Ovary (tissue), 9 donors: Measurements from ENCODE around the gene KCNN3. TPM values are rescaled to one million over a fixed set of nuclear protein-coding genes. Genes with fewer than 3 reads are reported as not detected.

Experiments
- DNase-seq, 5 donors: peaks; one replicate each; pipeline ENCODE4 v3.0.0-alpha.2; 2019 to 2020
- H3K27ac ChIP-seq, 2 donors: fragments of 200-600 bp; one replicate each; pipeline versions ENCODE4 v1.5.1 to v1.8.0; 2019 to 2022
- H3K27me3 ChIP-seq: fragments of 200-600 bp; one replicate; pipeline ENCODE4 v1.8.0; 2022
- H3K36me3 ChIP-seq: fragments of 200-600 bp; sonication (generic); one replicate; pipeline ENCODE4 v1.5.1; 2019
- H3K4me1 ChIP-seq: one replicate; pipeline ENCODE4 v1.8.1; 2013; ENCODE audit warnings: mild to moderate bottlenecking, moderate library complexity; ENCODE audit not compliant: insufficient read depth
- H3K4me3 ChIP-seq: fragments of 200-600 bp; sonication (generic); one replicate; pipeline ENCODE4 v1.5.1; 2017
- H3K9me3 ChIP-seq, 2 donors: fragments of 200-600 bp in 1 of 2; sonication (generic) in 1 of 2; one replicate each; pipeline versions ENCODE4 v1.5.1 to v1.8.1; 2013 to 2019; ENCODE audit warnings: mild to moderate bottlenecking in 1 of 2, moderate library complexity in 1 of 2
- CTCF ChIP-seq, 3 donors: fragments of 450-650 bp in 2 of 3; fragments of 200-600 bp in 1 of 3; IDR thresholded peaks; one replicate each; pipeline versions ENCODE4 v1.5.1 to v1.8.0; 2016 to 2022; ENCODE audit warnings: antibody characterized with exemption in 3 of 3, mild to moderate bottlenecking in 1 of 3
- EP300 ChIP-seq: sonication (generic); formaldehyde crosslinking; IDR thresholded peaks from one replicate; pipeline ENCODE4 v1.6.1; 2017; ENCODE audit warnings: antibody characterized with exemption
- POLR2A ChIP-seq: fragments of 450-650 bp; IDR thresholded peaks from one replicate; pipeline ENCODE4 v1.6.1; 2017; ENCODE audit warnings: antibody characterized with exemption, mild to moderate bottlenecking, moderate library complexity
- WGBS, 3 donors: extraction: QIAGEN DNeasy Blood & Tissue Kit in 1 of 3; methylation state at CpG; one replicate each; pipeline versions ENCODE4 v1.1.5 to v1.1.7; 2013 to 2017; 5-methylcytosine and 5-hydroxymethylcytosine counted together
- intact Hi-C, 4 donors: fragments of 100-400 bp; cut with DNase I; formaldehyde crosslinking; loops; one replicate each; pipeline versions ENCODE4 v1.11.0 to v1.15.1; 2022 to 2023
- polyA plus RNA-seq, 2 donors: library from polyadenylated mRNA; stranded (reverse); fragments of 200-250 nt in 1 of 2; fragments of 350-450 nt in 1 of 2; fragmentation: Illumina TruSeq in 1 of 2; extraction: RNeasy Lipid Tissue Mini Kit (QIAGEN cat#74804) in 1 of 2; gene quantifications; one replicate each; pipeline ENCODE4 v1.2.3, GENCODE V29; 2013 to 2014
- total RNA-seq, 7 donors: library from RNA; depleted of rRNA in 2 of 7; stranded (reverse); fragments of >200 nt in 2 of 7; fragmentation: NEBNext Ultra II Directional in 3 of 7; extraction: Animal tissue kit (Norgen Biotek cat#: 25700) in 3 of 7; gene quantifications; one replicate each; pipeline versions ENCODE4 v1.1.0 to v1.2.4, GENCODE V29; 2016 to 2023
- donor health status: DM: no; HTN: no; CAD: no; lungs with moderate emphysema.
- donor health status: DM: no; HTN: no; CAD: no.
- donor health status: Bipolar disorder and iron deficiency.
- donor health status: DM: yes; HTN: yes; CAD: no.
- donor health status: DM: no; HTN: no; CAD: no.
- donor health status: DM: yes; HTN: yes; CAD: no.

KCNN3 gene
- total and polyA plus RNA-seq, 9 donors, result 0.71 to 6.1 (median 1.7) TPM

GRCh38 chr1:154772606-154773506, 97.2 kb downstream of the KCNN3 start:
- Histone ChIP-seq H3K9me3 (no peaks in the 10 kb centered on the region), H3K36me3 (no peaks in the 10 kb centered on the region), H3K27ac (no peak overlapping the region), H3K4me1 (no peaks in the 10 kb centered on the region), H3K4me3 (no peak overlapping the region), H3K27me3 (no peaks in the 10 kb centered on the region)
- no peak for DNase-seq
- WGBS, 3 donors, result 54 to 59% (median 54%) methylated on average over 17 of the region's 17 CpGs
- intact Hi-C loops, result no loop called here
- TF ChIP-seq POLR2A, result no peak
- TF ChIP-seq CTCF (IDR thresholded peaks at IDR 0.05), result no peak
- no peak for TF ChIP-seq EP300

- H3K4me1 ChIP-seq, result no peaks in the 10 kb centered on the region
- intact Hi-C loops, result no loop called here
- WGBS, 3 donors, result 96 to 97% (median 97%) methylated on average over 23 of the region's 23 CpGs
- no peaks in the 10 kb centered on the region for H3K9me3 ChIP-seq
- no peaks in the 10 kb centered on the region for H3K27me3 ChIP-seq
- no peak overlapping the region for H3K4me3 ChIP-seq
- no peaks in the 10 kb centered on the region for H3K36me3 ChIP-seq
- no peak overlapping the region for H3K27ac ChIP-seq
- no peak for DNase-seq
- no peak for TF ChIP-seq POLR2A
- TF ChIP-seq CTCF (IDR thresholded peaks at IDR 0.05), result no peak
- TF ChIP-seq EP300, result no peak
Observed at GRCh38 chr1:154772056-154772455, 98.0 kb downstream of the KCNN3 start.

GRCh38 chr1:154770897-154771594, 99.0 kb downstream of the KCNN3 start:
- no peak overlapping the region for H3K4me3 ChIP-seq
- H3K27me3 ChIP-seq, result no peaks in the 10 kb centered on the region
- no peak for DNase-seq
- WGBS, 3 donors, result 95 to 98% (median 96%) methylated on average over 4 of the region's 4 CpGs
- H3K27ac ChIP-seq, result no peak overlapping the region
- H3K36me3 ChIP-seq, result no peaks in the 10 kb centered on the region
- no peaks in the 10 kb centered on the region for H3K4me1 ChIP-seq
- H3K9me3 ChIP-seq, result no peaks in the 10 kb centered on the region
- intact Hi-C loops, result no loop called here
- TF ChIP-seq CTCF (IDR thresholded peaks at IDR 0.05), result no peak
- no peak for TF ChIP-seq POLR2A
- no peak for TF ChIP-seq EP300

GRCh38 chr1:154769193-154769895, 100.7 kb downstream of the KCNN3 start:
- Histone ChIP-seq H3K9me3 (no peaks in the 10 kb centered on the region), H3K4me1 (no peaks in the 10 kb centered on the region), H3K27ac (no peak overlapping the region), H3K27me3 (no peaks in the 10 kb centered on the region), H3K4me3 (no peak overlapping the region), H3K36me3 (no peaks in the 10 kb centered on the region)
- intact Hi-C loops, result no loop called here
- TF ChIP-seq POLR2A (no peak), CTCF (IDR thresholded peaks at IDR 0.05) (no peak), EP300 (no peak)
- WGBS, 3 donors, result 93 to 94% (median 94%) methylated on average over 5 of the region's 5 CpGs
- DNase-seq, result no peak
